GM19238 (cell line): ENCODE measurements around the gene TNIP1.

Experiments used
- DNase-seq: peaks from one replicate; pipeline ENCODE4 v3.0.0; 2011; ENCODE audit warnings: low spot score; ENCODE audit not compliant: insufficient read length

The TNIP1 gene

DNA sequence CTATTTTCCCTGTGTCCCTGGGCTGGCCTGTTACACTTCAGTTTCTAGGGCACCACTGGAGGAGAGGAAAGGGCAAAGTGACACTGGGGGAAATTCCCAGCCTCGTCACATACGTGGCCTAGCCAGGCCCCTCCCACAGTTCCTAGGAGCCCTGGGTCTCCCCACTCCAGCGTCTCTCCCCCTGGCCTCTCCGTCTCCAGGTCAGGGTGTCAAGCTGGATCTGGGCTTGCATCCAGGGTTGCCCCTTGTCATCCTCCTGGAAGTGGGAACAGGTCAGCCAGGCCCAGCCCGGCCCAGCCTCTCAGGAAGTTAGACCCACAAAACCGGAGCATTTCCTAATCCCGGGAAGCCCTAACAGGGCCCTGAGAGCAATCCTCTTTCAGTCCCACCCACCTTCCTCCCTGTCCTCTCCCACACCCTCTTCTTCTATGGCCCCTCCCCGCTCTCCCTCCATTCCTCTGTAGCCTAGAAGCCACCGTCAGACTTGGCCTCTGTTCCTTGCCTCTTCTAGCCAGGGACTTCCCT is 4.7 kb upstream of the TNIP1 start:
- no peak for DNase-seq

DNA sequence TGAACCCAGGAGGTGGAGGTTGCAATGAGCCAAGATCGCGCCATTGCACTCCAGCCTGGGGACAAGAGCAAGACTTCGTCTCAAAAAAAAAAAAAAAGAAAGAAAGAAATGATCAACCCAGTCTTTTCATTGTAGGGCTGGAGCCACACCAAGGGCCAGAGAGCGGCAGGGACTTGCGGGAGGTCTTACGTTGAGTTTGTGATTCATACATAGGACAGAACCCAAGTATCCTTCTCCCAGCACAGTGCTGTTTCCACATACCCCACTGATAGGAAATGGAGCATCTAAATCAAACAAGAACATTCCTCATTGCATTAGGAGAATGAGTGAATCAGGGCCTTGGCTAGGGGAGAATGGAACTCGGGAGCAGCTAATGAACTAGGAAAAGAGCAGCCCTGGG is 3.5 kb upstream of the TNIP1 start:
- DNase-seq, result no peak

- no peak for DNase-seq
Measured at GRCh38 chr5:151083081-151083676, 2.3 kb upstream of the TNIP1 start.

DNA sequence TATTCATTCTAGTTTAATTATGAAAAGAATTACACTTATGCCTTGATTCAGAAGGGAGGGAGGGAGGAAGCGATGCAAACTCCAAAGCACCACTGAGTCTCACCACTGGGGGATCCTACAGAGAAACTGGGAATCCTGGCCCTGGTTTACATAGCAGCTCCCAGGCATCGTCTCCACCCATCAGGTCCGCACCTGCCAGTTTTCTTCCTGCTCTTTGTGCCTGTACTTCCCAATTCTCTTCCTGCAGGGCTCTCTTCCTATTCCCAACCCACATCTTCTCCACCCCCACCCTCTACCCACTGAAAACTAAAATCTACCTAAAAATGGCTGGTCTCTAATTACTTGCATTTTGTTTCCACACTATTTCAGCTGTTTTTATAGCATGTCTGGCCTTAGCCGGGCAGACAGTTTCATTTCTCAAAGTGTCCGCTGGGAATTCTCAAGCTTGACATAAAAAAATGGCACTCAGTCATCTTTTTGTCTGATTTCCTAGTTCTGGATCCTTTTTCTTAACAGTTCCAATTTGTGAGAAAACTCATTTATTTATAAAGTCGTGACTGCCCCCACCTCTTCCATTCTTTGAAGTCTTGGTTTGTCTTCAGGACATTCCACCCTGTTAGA is 1.6 kb upstream of the TNIP1 start:
- no peak for DNase-seq

GRCh38 chr5:151081431-151082281 is 822 bp upstream of the TNIP1 start:
- no peak for DNase-seq

GRCh38 chr5:151079838-151080612 is 809 bp downstream of the TNIP1 start:
- no peak for DNase-seq

- peak; percentile 71 for DNase-seq
Measured at GRCh38 chr5:151078490-151079262, 2.2 kb downstream of the TNIP1 start.

GRCh38 chr5:151077967-151078366 is 2.9 kb downstream of the TNIP1 start:
- DNase-seq, result no peak

DNA sequence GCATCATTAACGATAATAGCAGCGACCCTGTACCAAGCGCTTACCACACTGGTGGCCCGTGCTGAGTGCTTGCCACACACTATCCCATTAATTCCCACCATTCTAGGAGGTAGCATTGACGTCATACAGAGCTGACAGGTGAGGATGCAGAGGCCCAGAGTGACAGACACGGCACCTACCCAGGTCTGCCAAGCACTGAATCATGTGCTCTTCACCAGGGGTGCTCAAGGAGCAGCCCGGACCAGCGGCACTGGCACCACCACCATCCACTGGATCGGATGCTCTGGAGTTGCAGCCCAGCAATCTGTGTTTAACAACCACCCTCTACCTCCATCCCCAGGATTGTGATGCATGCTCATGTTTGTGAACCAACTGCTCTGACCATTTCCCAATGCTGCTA is 3.4 kb downstream of the TNIP1 start:
- no peak for DNase-seq

DNA sequence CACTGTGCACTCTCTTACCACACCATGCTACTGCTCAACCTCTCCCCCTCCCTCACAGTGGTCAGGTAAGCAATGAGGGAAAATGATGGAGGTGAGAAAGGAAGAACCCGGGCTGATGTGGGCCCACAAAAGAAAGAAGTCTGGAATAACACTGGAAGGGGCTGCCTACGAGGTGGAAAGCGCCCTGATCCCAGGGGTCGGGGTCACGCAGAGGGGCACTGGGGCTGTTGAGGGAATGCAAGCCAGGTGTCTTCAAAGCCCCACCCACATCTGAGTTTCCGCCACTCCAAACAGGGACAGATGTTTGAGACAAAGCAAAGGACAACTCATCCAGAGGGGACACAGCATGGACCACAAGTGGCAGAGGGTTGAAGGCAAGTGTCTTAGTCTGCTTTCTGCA is 4.2 kb downstream of the TNIP1 start:
- no peak for DNase-seq

DNA sequence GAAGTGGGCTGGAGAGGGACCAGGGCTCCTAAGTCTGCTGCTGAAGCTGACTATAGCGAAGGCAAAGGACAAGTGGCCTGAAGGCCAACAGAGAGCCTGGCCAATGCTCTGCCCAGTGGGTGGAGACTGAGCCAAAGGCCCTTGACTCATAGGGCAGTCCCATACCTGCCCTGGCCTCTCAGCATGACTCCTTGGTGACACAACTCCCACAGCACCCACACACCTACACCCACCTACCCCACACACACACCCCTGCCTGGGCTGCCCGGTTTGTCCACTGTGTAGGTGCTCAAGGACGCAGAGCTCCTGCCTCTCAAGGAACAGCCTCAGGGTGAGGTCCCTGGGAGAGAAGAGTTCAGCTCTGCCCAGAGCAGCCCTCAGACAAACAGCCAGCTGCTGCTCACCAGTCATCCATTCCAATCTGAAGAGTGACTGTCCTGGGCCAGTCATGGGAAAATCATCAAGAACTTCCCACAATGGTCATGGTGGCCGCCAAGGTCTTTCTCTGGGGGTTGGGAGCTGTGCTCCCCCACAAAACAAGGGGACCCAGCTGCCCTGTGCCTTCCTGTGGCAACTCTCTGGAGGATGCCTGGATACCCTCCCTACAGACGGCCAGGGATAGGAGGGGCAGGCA is 5.0 kb downstream of the TNIP1 start:
- DNase-seq, result no peak

GRCh38 chr5:151074557-151074956 is 6.3 kb downstream of the TNIP1 start:
- no peak for DNase-seq

DNA sequence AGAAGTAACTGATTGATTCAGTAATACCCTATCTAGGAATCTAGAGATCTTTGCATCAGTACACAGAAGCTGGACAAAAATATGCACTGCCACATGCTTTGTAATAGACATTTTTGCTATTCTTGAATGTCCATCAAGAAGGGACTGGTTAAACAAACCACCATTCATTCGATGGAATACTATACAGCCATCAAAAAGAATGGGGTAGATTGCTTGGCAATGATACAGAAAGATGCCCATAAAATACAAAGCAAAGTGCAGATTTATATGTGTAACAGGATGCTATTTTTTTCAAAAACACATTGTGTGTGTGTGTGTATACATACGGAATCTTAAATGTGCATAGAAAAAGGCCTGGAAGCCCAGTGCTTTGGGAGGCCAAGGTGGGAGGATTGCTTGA is 7.6 kb downstream of the TNIP1 start:
- no peak for DNase-seq

- no peak for DNase-seq
Measured at GRCh38 chr5:151072630-151073025, 8.2 kb downstream of the TNIP1 start.

DNA sequence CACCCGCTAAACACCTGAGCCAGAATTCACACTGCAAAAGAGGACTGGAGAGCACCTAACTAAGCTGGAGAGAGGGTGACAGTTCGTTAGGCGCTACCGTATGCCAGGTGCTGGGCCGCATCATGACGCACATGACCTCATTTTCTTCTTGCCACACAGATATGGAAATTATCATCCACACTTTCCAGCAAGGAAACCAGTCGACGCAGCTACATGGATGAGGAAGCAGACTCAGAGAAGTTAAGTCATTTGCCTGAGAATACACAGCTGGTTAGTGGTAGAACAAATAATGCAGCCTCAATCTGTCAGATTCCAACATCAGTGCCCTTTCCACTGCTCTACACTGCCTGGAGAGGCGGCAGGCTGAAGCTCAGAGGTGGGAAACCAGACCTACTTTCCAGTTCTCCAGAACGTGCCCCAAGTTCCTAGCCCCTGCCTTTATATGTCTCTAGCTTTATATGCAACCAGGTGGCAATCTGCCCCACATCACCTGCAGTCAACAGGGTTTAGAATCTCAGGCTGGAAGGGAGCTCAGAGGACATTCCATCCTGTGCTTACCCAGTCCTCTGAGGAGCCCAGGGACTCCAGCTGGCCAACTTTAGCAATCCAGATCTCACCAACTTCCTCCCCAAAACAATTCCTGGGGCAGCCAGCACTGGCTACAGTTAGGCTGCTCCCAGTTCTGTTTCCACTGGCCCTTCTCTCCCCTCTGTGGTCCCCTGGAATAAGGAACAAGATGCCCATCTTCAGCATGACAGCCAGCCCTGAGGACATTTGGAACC is 8.8 kb downstream of the TNIP1 start:
- DNase-seq, result no peak

GRCh38 chr5:151071021-151071420 is 9.8 kb downstream of the TNIP1 start:
- DNase-seq, result no peak

GRCh38 chr5:151070449-151070848 is 10.4 kb downstream of the TNIP1 start:
- no peak for DNase-seq

- DNase-seq, result no peak
Measured at GRCh38 chr5:151068433-151069197, 12.2 kb downstream of the TNIP1 start.
